ENCODE results near the gene HLA-DRA.

GRCh38 chr6:32447932-32448331 lies 8.2 kb downstream of the HLA-DRA start:
- TF ChIP-seq ZFHX2 (tag by site-specific recombination; conservative IDR thresholded peaks at IDR 0.05): no peak
- no peak for TF ChIP-seq CTCF (tag by site-specific recombination; IDR thresholded peaks at IDR 0.05)
